Measurements from ENCODE around the gene C1GALT1.

DNA sequence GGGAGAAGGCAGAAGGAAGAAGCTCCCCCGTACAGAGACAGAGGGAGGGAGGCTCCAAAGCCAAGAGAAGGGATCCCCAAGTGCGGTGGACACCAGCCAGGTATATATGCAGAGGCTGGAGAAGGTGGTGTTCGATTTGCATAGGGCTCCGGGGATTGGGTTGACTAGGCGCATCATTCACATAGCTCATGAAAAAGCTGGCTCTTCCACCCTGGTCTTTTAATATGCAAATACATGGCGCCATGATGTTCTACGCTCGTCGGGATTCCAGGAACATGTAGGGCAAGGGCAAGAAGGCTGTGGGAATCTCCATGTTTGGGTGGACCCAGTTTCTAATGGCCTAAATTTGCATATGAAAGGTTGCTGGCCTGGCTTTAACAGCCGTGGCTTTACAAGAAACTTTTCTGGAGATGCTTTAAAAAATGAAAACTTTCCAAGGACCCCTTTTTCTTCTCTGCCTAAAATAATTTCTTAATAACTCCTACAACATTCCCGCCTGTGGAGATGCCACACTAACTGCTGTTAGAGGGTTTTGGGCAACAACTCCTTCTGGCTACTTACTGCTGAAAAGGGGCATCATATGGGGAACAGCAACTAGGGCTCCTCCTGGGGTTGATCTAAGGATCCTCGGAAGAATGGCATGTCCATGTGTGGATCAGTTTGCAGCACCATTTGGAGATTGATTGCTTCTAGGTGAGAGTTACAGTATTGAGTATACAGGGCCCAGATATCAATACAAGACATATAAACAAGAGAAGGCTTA lies 28.3 kb downstream of the C1GALT1 start:
- TF ChIP-seq POLR2A (IDR thresholded peaks at IDR 0.05), result no peak
- TF ChIP-seq, protein P1, sequence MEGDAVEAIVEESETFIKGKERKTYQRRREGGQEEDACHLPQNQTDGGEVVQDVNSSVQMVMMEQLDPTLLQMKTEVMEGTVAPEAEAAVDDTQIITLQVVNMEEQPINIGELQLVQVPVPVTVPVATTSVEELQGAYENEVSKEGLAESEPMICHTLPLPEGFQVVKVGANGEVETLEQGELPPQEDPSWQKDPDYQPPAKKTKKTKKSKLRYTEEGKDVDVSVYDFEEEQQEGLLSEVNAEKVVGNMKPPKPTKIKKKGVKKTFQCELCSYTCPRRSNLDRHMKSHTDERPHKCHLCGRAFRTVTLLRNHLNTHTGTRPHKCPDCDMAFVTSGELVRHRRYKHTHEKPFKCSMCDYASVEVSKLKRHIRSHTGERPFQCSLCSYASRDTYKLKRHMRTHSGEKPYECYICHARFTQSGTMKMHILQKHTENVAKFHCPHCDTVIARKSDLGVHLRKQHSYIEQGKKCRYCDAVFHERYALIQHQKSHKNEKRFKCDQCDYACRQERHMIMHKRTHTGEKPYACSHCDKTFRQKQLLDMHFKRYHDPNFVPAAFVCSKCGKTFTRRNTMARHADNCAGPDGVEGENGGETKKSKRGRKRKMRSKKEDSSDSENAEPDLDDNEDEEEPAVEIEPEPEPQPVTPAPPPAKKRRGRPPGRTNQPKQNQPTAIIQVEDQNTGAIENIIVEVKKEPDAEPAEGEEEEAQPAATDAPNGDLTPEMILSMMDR (IDR thresholded peaks at IDR 0.05), result no peak

Data from lower leg skin (tissue), 3 donors.